AG20443 (cell line): ENCODE results near the gene NUP210L.
"Not testable (repeated sequence)": the region's sequence is repeated elsewhere in the genome, so short reads cannot be mapped to it uniquely, and the experiment has no call there.

Experiments used
- DNase-seq: peaks from one replicate; pipeline ENCODE4 v3.0.0; 2012; ENCODE audit warnings: low spot score, mixed read lengths

NUP210L gene

DNA sequence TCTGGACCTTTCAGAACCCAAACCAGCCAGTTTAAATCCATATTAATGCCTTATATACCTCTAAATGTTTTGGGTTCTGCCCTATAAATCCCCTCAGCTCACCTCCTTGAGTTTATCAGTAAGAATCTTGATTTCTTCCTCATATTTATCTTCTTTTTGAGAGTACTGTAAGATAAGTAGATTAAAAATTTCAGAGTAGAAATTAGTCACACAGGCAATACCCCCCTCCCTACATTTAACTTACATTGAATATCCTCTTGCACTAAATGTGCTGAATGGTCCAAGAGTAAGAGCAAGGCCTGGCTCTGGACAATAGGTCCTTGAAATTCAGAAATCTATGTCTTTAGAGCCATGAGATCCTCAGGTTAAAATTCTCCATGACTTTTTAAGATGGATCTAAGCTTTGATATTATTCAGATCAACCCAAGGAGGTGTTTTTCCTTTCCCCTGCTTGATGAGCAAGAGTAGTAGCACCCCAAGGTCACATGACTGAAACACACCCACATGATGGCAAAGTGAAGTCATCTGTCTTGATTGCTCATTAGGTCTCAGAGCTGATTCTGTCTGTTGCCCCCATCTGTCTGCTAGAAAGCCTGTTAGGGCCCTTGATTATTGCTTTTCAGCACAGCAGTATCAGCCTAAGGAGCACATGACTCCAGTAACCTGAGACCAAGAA lies 15.8 kb upstream of the NUP210L start:
- DNase-seq, result no peak

GRCh38 chr1:154167461-154167860 lies 12.6 kb upstream of the NUP210L start:
- DNase-seq, result no peak

GRCh38 chr1:154166207-154166606 lies 11.3 kb upstream of the NUP210L start:
- DNase-seq, result no peak

DNA sequence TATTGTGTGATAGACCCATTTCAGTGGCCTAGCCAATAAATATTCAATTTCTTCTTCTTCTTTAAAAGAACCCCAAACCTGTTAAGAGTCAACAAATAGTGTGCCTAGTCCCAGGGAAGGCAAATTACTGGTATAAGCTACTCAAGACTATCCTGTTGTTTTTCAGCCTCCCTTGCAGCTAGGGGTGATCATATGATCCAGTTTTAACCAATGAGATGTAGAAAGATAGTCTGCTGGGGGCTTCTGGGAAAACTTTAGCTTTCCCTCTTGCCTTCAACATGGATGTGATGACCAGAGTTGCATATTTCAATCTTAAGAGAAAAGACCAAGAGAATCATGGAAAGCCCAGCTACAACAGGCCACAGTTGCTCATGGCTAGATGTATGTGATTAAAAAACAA lies 4.7 kb upstream of the NUP210L start:
- DNase-seq, result no peak

DNA sequence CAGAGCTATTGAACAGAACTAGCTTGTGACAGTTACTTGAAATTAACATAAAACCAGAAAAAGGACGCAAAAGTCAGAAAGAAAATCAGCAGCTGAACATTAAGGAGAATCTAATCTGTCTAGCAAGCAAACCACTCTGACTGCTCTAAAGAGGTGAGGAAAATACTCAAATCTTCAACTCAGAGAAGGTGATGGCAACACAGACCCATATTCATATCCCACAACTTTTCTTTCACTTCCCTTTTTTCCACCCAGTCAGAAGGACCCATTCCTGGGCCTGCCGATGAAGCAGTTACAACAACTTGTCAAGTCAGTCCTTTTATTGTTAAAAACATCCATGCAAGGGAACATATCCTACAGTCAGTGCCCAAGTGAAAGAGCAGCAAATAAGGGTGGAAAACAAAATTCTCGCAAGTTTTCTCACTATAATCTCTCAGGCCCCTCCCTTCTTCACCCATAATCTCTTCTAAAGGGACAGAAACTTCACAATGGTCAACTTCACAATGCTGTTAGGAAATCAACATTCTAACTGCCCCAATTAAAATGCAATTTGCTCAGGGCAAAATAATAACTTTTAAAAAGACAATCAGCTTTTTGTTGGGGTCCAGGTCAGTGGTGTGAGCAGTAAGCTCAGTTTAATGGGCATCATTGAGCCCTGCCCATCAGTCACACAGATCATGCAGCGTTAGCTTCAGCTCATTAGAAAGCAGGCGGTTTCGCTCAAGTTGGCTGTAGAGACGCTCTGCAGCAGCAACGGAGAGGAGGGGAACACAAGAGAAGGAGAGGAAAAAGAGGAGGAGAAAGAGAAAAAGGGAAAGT lies 3.6 kb upstream of the NUP210L start:
- DNase-seq, result no peak

- no peak for DNase-seq
These were observed 2.8 kb upstream of the NUP210L start for GRCh38 chr1:154157520-154158306.

DNA sequence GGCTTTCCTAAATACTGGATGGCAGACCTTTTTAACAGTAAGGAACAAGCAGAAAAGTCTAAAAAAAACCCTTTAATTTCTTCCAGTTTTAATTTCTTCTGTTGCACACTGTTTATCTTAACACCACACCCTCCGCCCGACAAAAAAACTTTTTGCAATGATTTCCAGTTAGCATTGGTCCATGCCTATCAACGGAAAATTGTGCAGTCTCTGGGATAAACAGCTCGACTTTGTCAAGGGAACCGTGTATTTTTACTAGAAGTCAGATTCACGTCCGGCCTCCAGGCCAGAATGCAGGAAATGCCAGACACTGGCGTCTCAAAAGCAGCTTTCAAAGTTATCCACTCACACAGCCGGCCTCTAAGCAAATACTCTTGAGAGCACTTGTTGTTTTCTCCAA lies 378 bp upstream of the NUP210L start:
- peak; percentile 35 for DNase-seq

- DNase-seq, result no peak
These were observed 820 bp downstream of the NUP210L start for GRCh38 chr1:154154053-154154452.

GRCh38 chr1:154151311-154151710 lies 3.6 kb downstream of the NUP210L start:
- peak; percentile 25 for DNase-seq

DNA sequence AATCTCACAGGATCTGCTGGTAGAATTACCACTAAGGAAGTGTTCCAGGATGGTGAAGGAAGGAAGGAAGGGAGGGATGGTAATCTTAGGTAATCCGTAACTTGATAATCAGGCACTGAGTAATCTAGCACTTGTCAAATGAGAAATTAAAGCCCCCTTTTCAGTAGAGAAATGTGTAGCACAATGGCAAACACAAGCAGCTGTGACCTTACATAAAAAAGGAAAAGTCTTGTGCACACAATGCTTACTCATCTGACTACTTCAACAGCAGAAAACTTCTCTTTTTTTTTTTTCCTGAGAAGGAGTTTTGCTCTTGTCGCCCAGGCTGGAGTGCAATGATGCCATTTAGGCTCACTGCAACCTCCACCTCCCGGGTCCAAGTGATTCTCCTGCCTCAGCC lies 6.1 kb downstream of the NUP210L start:
- no peak for DNase-seq

DNA sequence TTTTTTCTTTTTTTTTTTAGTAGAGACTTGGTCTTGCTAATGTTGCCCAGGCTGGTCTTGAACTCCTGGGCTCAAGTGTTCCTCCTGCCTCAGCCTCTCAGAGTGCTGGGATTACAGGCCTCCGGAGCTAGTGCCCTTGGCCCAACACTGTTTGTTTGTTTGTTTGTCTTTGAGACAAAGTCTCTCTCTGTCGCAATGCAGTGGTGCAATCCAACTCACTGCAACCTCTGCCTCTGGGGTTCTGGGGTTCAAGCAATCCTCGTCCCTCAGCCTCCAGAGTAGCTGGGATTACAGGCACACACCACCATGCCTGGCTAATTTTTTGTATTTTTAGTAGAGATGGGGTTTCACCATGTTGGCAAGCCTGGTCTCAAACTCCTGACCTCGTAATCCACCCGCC lies 7.4 kb downstream of the NUP210L start:
- DNase-seq, result not testable (repeated sequence)

- no peak for DNase-seq
These were observed 8.9 kb downstream of the NUP210L start for GRCh38 chr1:154145986-154146385.

- DNase-seq, result no peak
These were observed 12.5 kb downstream of the NUP210L start for GRCh38 chr1:154142358-154142757.

GRCh38 chr1:154141240-154141639 lies 13.6 kb downstream of the NUP210L start:
- peak; percentile 27 for DNase-seq

- DNase-seq, result no peak
These were observed 17.0 kb downstream of the NUP210L start for GRCh38 chr1:154137888-154138287.

DNA sequence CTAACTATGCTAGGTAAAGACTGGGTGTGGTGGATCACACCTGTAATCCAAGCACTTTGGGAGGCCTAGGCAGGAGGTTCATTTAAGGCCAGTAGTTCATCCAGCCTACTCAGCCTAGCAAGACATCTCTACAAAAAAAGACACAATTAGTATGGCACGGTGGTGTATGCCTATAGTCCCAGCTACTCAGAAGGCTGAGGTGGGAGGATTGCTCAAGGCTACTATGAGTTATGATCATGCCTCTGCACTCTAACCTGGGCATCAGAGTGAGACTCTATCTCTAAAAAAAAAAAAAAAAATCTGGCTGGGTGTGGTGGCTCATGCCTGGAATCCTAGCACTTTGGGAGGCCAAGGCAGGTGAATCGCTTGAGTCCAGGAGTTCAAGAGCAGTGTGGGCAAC lies 21.6 kb downstream of the NUP210L start:
- DNase-seq, result no peak

DNA sequence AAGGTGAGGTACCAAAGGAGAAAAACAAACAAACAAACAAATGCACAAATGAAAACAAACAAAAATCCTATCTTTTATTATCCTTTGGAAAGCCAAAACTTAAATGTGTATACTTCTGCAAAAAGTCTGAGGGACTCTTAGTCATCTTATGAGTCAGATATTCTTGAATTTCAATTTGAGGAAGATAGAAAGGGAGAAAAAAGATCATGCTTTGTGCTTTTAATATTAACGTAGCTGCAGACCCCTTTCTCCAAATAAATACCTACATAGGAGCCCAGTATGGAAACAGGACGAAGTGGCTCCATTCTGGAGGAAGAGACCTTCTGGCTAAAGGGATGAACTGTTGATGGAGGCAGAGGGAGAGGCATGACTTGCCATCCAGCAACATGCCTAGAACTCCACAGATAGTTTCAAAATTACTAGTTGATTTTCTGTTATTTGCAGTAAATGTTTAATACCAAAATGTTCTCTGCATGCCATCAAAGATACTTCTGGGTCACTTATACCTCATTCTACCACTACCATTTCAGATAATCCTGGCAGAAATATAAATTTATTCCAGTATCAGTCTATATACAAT lies 25.4 kb downstream of the NUP210L start:
- no peak for DNase-seq

- DNase-seq, result not testable (repeated sequence)
These were observed 31.7 kb downstream of the NUP210L start for GRCh38 chr1:154123205-154123604.

DNA sequence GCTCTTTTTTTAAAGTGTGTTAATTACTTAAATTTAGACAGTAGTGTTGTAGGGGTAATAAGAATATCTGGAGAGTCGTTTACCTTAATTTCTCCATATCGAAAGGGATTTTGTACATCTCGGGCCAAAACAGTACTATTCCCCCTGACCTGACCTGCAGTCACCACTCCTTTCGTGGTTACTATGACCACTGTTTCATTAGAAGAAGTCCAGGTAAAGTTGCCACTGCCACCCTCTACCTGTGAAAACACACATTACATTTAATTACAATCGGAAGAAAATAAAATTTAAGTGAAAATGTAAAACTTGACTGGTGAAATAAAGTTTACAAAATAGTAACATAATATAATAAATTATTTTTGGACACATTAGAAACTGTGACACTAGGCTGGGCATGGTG lies 37.2 kb downstream of the NUP210L start:
- no peak for DNase-seq

DNA sequence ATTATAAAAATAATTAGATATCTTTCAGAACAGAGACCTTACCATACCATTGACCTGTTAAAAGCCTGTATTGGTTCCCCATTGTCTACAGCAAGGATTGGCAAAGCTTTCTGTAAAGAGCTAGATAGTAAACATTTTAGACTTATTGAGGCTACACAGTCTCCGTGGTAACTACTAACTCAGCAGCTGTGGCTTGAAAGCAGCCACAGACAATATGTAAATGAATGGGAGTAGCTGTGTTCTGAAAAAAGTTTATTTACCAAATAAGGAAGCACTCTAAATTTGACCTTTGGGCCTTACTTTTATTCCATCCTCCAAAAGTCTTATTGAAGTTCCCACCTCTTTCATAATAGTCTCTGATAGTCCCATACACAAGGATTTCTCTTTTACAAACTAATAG lies 39.7 kb downstream of the NUP210L start:
- DNase-seq, result no peak

DNA sequence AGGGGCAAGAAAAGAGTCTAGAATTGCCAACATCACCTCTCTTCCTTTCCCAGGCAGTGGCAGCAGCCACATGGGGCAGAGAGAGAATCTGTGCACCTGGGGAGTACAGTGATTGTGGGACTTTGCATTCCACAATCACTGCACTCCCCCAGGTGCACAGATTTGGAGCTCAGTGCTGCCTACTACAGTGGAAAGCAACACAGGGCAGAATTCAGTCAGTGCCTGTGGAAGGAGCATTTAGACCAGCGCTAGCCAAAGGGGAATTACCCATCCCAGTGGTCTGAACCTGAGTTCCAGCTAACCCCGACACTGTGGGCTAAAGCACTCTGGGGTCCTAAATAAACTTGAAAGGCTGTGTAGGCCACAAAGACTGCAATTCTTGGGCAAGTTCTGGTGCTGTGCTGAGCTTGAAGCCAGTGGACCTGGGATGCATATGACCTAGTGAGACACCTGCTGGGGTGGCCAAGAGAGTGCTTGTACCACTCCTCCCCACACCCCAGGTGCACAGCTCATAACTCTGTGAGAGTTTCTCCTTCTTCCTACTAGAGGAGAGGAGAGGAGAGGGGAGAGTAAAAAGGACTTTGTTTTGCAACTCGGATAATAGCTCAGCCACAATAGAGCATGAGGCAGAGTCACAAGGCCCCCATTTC lies 50.3 kb downstream of the NUP210L start:
- no peak for DNase-seq

- DNase-seq, result not testable (repeated sequence)
These were observed 54.7 kb downstream of the NUP210L start for GRCh38 chr1:154100141-154100540.
